HG03521 (cell line): ENCODE results near the gene TMUB2.

ENCODE experiments used
- ATAC-seq: cut with Tn5 transposase; IDR thresholded peaks from one replicate; pipeline ENCODE4 v1.9.1; 2021; ENCODE audit warnings: mild to moderate bottlenecking, moderate library complexity; ENCODE audit not compliant: unreplicated experiment

Gene TMUB2

GRCh38 chr17:44200478-44201155 lies 13.8 kb downstream of the TMUB2 start:
- ATAC-seq = peak; percentile 4

- ATAC-seq = no peak
These were observed 16.0 kb downstream of the TMUB2 start for GRCh38 chr17:44202756-44203155.

DNA sequence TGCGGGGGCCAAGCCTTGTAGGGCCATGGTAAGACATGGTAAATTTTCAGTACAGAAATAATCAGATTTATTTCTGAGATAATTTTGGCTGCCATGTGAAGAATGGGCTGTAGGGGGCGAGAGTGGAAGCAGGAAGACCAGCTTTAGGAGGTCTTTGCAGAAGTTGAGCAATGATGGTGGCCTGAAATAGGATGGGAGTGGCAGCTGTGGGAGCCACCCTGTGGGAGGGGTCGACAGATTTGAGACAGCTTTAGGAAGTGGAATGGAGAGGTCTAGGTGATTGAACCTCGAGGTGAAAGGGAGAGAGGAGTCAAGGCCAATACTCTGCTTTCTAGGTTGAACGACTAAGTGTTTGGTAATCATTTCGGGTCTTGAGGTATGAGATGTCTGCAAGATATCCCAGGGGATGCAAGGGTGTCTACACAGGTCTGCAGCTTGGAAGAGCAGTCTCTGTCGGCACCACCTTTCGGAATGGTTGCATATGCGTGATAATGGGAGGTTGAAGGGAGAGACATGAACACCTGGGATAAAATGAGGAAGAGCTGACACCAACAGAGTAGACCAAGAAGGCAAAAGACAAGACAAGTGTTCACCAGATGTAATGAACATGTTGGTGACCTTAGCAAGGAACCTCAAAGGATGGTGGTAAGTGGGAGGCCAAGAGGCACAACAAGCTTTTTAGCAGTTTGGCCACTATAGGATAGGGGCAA lies 17.1 kb downstream of the TMUB2 start:
- ATAC-seq = no peak

GRCh38 chr17:44204441-44204882 lies 17.7 kb downstream of the TMUB2 start:
- ATAC-seq = no peak

- ATAC-seq = no peak
These were observed 19.4 kb downstream of the TMUB2 start for GRCh38 chr17:44205962-44206824.

DNA sequence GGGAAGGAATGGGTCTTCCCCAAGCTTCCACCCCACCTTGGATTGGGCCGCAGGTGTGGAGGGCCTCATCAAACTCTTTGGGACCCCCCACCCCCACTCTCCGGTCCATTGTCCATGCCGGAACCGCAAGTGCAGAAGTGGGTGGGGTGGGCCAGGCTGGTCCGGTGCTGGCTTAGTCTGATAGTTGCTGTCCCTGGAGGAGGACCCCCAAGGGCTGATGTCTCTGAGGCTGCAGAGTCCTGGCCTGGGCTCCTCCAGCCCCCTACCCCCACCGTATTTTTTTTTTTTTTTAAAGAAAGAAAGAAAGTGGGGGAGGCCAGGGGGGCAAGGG lies 20.0 kb downstream of the TMUB2 start:
- ATAC-seq = no peak

GRCh38 chr17:44207319-44207718 lies 20.5 kb downstream of the TMUB2 start:
- ATAC-seq = no peak

- no peak for ATAC-seq
These were observed 21.0 kb downstream of the TMUB2 start for GRCh38 chr17:44207743-44208142.

GRCh38 chr17:44209786-44210341 lies 23.1 kb downstream of the TMUB2 start:
- ATAC-seq = peak; percentile 8

- ATAC-seq = peak; percentile 70
These were observed 23.8 kb downstream of the TMUB2 start for GRCh38 chr17:44210342-44211192.

DNA sequence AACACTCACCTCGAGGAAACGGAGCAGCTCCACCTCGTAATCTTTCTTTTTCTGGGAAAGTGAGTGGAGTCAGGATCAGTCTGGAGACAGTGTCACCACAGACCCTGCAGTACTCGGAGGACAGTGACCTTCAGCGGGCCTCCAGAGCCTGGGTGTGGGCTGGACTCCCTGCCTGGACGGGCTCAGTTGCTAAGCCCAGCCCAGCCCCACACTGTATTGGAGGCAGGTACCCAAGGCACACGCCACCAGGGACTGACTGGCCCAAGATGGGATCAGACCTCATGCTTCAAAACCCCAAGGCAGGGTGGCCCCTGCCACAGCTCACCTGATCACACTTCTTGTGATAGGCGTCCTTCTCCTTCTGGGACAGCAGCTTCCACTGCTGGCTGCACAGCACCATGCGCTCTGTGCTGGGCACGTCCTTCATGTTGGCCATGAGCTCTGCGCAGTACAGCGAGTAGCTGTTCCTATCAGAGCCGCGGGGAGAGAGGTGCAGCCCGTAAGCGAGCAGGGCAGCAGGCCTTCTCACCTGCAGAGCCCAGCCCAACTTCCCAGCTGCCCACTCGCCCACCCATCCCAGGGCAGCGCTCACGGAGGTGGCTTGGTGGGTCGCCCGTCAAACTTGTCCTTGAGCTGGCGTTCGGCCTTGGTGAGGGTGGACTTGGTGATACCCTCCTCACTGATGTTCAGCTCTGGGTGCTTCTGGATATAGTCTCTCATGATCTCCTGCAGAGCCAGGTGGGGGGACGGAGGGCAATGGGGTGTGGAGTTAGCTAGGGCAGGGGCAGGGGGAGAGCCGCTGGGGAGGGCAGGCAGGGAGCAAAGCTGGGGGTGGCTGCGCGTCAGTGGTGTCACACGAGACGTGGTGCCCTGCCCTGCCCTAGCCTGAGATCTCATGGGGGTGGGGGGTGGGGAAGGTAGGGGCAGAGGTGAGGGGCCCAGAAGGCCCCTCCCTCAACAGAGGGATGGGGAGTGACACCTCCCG lies 24.8 kb downstream of the TMUB2 start:
- no peak for ATAC-seq

GRCh38 chr17:44212507-44213402 lies 26.0 kb downstream of the TMUB2 start:
- ATAC-seq = no peak

GRCh38 chr17:44213403-44214229 lies 26.8 kb downstream of the TMUB2 start:
- no peak for ATAC-seq

DNA sequence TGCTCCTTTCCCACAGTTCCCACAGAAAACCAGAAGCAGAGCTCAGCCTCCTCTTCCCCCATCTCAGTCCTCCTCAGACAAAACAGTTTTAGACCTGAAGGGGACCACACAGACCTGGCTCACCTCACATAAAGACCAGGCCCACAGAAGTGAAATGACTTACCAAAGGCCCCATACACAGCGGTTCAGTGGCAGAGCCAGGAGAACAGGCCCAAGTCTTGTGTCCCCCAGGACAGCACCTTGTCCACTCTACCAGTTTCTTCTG lies 27.4 kb downstream of the TMUB2 start:
- ATAC-seq = no peak

GRCh38 chr17:44214896-44215295 lies 28.1 kb downstream of the TMUB2 start:
- no peak for ATAC-seq

GRCh38 chr17:44216173-44216572 lies 29.4 kb downstream of the TMUB2 start:
- ATAC-seq = no peak

- no peak for ATAC-seq
These were observed 29.9 kb downstream of the TMUB2 start for GRCh38 chr17:44216694-44217093.
